Mesenchymal stem cell (in vitro differentiated cells and primary cell): ENCODE results near the gene SFT2D3.

Experiments used
- DNase-seq: peaks from one replicate; pipeline ENCODE4 v3.0.0-alpha.2; 2013
- H2AFZ ChIP-seq: one replicate; pipeline ENCODE4 v1.6.1; 2013; ENCODE audit warnings: low read depth, mild to moderate bottlenecking, control low read depth, inconsistent platforms, low read length, moderate library complexity
- H2AK5ac ChIP-seq: 2 replicates; pipeline ENCODE4 v1.6.1; 2013; ENCODE audit warnings: low read length, moderate library complexity, mild to moderate bottlenecking, inconsistent platforms; ENCODE audit not compliant: severe bottlenecking
- H2BK120ac ChIP-seq: one replicate; pipeline ENCODE4 v1.6.1; 2013; ENCODE audit warnings: low read depth, mild to moderate bottlenecking, inconsistent platforms, low read length, moderate library complexity
- H2BK12ac ChIP-seq, 2 experiments: one replicate each; pipeline ENCODE4 v1.6.1; 2013; ENCODE audit warnings: inconsistent platforms in 2 of 2, low read length in 2 of 2, mild to moderate bottlenecking in 2 of 2, moderate library complexity in 2 of 2, control low read depth in 1 of 2
- H2BK15ac ChIP-seq: one replicate; pipeline ENCODE4 v1.6.1; 2013; ENCODE audit warnings: mild to moderate bottlenecking, low read depth, inconsistent platforms; ENCODE audit not compliant: poor library complexity, severe bottlenecking
- H2BK5ac ChIP-seq: 2 replicates; pipeline ENCODE4 v1.6.1; 2013; ENCODE audit warnings: low read depth, mild to moderate bottlenecking, low read length, control low read depth, inconsistent platforms; ENCODE audit not compliant: poor library complexity, severe bottlenecking
- H3K14ac ChIP-seq, 2 experiments: one replicate each; pipeline ENCODE4 v1.6.1; 2013; ENCODE audit warnings: inconsistent platforms in 2 of 2, low read length in 2 of 2, control low read depth in 1 of 2, mild to moderate bottlenecking in 1 of 2, moderate library complexity in 1 of 2
- H3K18ac ChIP-seq, 2 experiments: one replicate each; pipeline ENCODE4 v1.6.1; 2013; ENCODE audit warnings: inconsistent platforms in 2 of 2, low read length in 2 of 2, control low read depth in 1 of 2, low read depth in 1 of 2, mild to moderate bottlenecking in 1 of 2
- H3K23ac ChIP-seq, 2 experiments: one replicate each; pipeline ENCODE4 v1.6.1; 2013; ENCODE audit warnings: inconsistent platforms in 2 of 2, low read length in 2 of 2, mild to moderate bottlenecking in 2 of 2, moderate library complexity in 2 of 2, control low read depth in 1 of 2
- H3K27ac ChIP-seq: 2 replicates; pipeline ENCODE4 v1.5.1; 2013; ENCODE audit warnings: mild to moderate bottlenecking, moderate library complexity, low read length, control low read depth, inconsistent platforms; ENCODE audit not compliant: poor library complexity, severe bottlenecking
- H3K27me3 ChIP-seq, 2 experiments: 2 replicates each; pipeline versions ENCODE4 v1.6.1 to v1.7.0; 2013; ENCODE audit warnings: low read length in 2 of 2, mild to moderate bottlenecking in 2 of 2, moderate library complexity in 2 of 2, control low read depth in 1 of 2, inconsistent platforms in 1 of 2; ENCODE audit not compliant: control insufficient read depth in 1 of 2, insufficient read depth in 1 of 2
- H3K36me3 ChIP-seq, 2 experiments: 2 replicates each; pipeline versions ENCODE4 v1.6.1 to v1.7.0; 2013; ENCODE audit warnings: low read length in 2 of 2, control low read depth in 1 of 2, inconsistent platforms in 1 of 2, low read depth in 1 of 2, mild to moderate bottlenecking in 1 of 2; ENCODE audit not compliant: insufficient read depth in 2 of 2, control insufficient read depth in 1 of 2
- H3K4ac ChIP-seq, 2 experiments: one replicate each; pipeline ENCODE4 v1.6.1; 2013; ENCODE audit warnings: inconsistent platforms in 2 of 2, low read length in 2 of 2, mild to moderate bottlenecking in 2 of 2, moderate library complexity in 2 of 2, control low read depth in 1 of 2, low read depth in 1 of 2
- H3K4me1 ChIP-seq: 2 replicates; pipeline ENCODE4 v1.6.1; 2013; ENCODE audit warnings: low read depth, low read length, control low read depth; ENCODE audit not compliant: control insufficient read depth, insufficient read depth
- H3K4me2 ChIP-seq: 2 replicates; pipeline ENCODE4 v1.6.1; 2013; ENCODE audit warnings: low read length, mild to moderate bottlenecking, inconsistent platforms; ENCODE audit not compliant: poor library complexity, severe bottlenecking
- H3K4me3 ChIP-seq, 2 experiments: 2 replicates each; pipeline versions ENCODE4 v1.5.1 to v1.7.0; 2013; ENCODE audit warnings: low read length in 2 of 2, mild to moderate bottlenecking in 2 of 2, control low read depth in 1 of 2, low read depth in 1 of 2; ENCODE audit not compliant: insufficient read depth in 1 of 2
- H3K79me1 ChIP-seq: replicated peaks from 2 replicates; pipeline ENCODE4 v1.6.1; 2013; ENCODE audit warnings: mild to moderate bottlenecking, control low read depth, low read length, inconsistent platforms; ENCODE audit not compliant: poor library complexity, severe bottlenecking
- H3K9ac ChIP-seq: 2 replicates; pipeline ENCODE4 v1.7.0; 2013; ENCODE audit warnings: mild to moderate bottlenecking, low read length, moderate library complexity
- H3K9me3 ChIP-seq: 2 replicates; pipeline ENCODE4 v1.7.0; 2013; ENCODE audit warnings: mild to moderate bottlenecking, low read length; ENCODE audit not compliant: control insufficient read depth
- H4K8ac ChIP-seq: one replicate; pipeline ENCODE4 v1.6.1; 2013; ENCODE audit warnings: inconsistent platforms, mild to moderate bottlenecking, low read length, moderate library complexity
- H4K91ac ChIP-seq: one replicate; pipeline ENCODE4 v1.6.1; 2013; ENCODE audit warnings: mild to moderate bottlenecking, low read length, inconsistent platforms
- WGBS: methylation state at CpG from one replicate; pipeline ENCODE4 v1.1.7; 2013; ENCODE audit warnings: mixed read lengths; 5-methylcytosine and 5-hydroxymethylcytosine counted together

SFT2D3 gene

DNA sequence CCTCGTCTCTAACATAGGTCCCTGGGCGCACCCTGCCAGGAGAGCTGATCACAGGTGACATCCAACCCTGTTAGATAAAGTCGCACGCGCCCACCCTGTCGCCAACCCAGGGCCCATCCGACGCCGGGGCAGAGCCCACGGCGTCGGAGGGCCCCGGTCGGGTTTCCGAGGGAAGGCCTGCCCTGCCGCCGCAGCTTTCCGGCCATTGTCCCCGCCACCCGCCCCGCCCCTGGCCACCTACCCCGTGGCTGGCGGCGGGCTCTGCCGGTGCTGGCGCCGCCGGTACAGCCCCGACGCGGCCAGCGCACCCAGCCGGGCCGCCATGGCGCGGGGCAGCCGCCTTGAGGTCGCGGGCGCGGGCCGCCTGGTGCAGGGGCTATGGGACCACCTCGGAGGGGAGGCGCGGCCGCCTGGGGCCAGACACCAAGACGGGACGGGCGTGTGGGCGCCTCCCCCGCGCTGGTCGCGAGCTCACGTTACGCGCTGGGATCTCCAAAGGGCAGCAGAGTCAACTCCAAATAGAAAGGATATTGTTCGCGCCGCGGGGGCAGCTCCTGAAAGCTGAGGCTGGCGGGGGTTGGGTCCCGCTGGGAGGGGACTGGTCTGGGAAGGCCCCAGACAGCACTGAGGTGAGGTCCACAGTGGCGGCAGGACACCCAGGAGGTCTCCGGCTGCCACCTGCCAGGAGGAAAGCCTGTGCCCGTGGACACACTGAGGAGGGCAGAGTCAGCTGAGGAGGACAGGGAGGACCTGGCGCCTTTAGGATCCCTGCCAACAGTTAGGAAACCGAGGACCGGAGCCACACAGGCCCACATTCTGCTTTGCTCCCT, 37.0 kb upstream of the SFT2D3 start:
- no peak overlapping the region for H2BK5ac ChIP-seq
- DNase-seq = no peak
- no peak overlapping the region for H2AK5ac ChIP-seq
- H3K4ac ChIP-seq = peak overlapping the region in 1 of 2 experiments; percentile 65
- H4K8ac ChIP-seq = peak overlapping the region; percentile 78
- peak overlapping the region; percentile 86 for H4K91ac ChIP-seq
- peak overlapping the region in 1 of 2 experiments; percentile 17 for H2BK12ac ChIP-seq
- peak overlapping the region; percentile 82 for H3K4me2 ChIP-seq
- H3K14ac ChIP-seq = peak overlapping the region in 1 of 2 experiments; percentile 4
- H3K27ac ChIP-seq = no peak overlapping the region
- no peak overlapping the region for H2AFZ ChIP-seq
- H3K23ac ChIP-seq = no peak overlapping the region
- H3K4me1 ChIP-seq = peaks cover 25% of the 10 kb centered on the region
- peak overlapping the region in 1 of 2 experiments; percentile 51 for H3K4me3 ChIP-seq
- no peak overlapping the region for H3K9ac ChIP-seq
- H3K18ac ChIP-seq = peak overlapping the region; percentile 45 to 46
- H2BK120ac ChIP-seq = no peak overlapping the region
- peaks cover 16% of the 10 kb centered on the region for H3K79me1 ChIP-seq
- H2BK15ac ChIP-seq = peak overlapping the region; percentile 83
- 23% methylated on average over 69 of the region's 69 CpGs for WGBS
- H3K9me3 ChIP-seq = peaks cover 3% of the 10 kb centered on the region
- H3K36me3 ChIP-seq = peaks cover 0 to 11% of the 10 kb centered on the region in 2 experiments
- peaks cover 12 to 32% of the 10 kb centered on the region in 2 experiments for H3K27me3 ChIP-seq

DNA sequence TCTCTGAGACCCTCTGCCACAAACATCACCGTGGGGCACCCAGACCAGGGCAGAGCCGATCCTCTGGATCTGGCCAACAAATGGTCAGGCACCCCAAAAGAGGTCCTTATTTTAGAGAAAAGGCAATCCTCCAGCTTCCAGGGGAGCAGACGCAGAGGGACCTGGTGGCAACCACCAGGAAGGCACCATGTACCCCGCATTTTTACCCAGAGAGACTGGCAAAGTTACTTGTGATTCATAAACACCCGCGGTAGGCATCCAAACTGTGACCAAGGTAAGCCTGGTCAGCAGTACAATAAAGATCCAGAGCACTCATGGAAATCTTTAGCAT, 36.4 kb upstream of the SFT2D3 start:
- Histone ChIP-seq H3K36me3 (peaks cover 0 to 8% of the 10 kb centered on the region in 2 experiments), H3K9ac (no peak overlapping the region), H3K27me3 (peaks cover 12 to 32% of the 10 kb centered on the region in 2 experiments), H3K79me1 (peaks cover 15% of the 10 kb centered on the region), H4K8ac (no peak overlapping the region), H2BK5ac (no peak overlapping the region), H2BK15ac (no peak overlapping the region), H3K4me3 (no peak overlapping the region), H3K9me3 (peaks cover 3% of the 10 kb centered on the region), H4K91ac (no peak overlapping the region), H3K18ac (peak overlapping the region in 1 of 2 experiments; percentile 46), H3K4me1 (peaks cover 25% of the 10 kb centered on the region), H2AK5ac (no peak overlapping the region), H3K4me2 (no peak overlapping the region), H2AFZ (no peak overlapping the region), H3K14ac (no peak overlapping the region), H2BK12ac (no peak overlapping the region), H3K27ac (no peak overlapping the region), H2BK120ac (no peak overlapping the region), H3K23ac (no peak overlapping the region), H3K4ac (no peak overlapping the region)
- WGBS = 96% methylated on average over 6 of the region's 6 CpGs
- DNase-seq = no peak

DNA sequence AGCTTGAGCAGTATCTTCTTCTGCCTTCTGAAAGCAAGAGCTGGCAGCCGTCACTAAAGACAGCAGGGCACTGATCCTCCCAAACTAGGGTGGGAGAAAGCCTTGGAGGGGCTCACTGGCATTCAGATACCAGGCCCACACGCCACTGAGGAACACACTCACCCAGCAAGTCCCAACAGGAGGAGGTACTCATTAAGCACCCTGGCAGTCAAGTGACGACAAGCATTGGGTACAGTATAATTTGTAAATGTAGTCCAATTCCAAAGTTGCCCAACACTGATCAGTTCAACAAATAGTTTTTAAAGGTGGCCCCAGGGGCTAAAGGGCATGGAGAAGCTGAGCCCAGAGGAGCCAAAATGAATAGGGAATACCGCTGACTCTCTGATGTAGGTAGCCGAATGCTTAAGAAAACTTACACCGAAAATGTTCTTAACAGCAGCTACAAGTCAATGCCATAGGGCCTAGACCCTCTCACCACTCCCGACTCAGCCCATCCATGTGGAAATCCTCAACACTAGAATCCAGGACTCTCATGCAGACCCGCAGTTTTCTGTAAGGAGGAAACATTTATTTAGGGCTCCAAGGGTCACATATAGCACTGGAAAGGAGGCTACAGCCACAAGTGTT, 35.9 kb upstream of the SFT2D3 start:
- peaks cover 0 to 5% of the 10 kb centered on the region in 2 experiments for H3K36me3 ChIP-seq
- no peak overlapping the region for H2AFZ ChIP-seq
- H3K27me3 ChIP-seq = peaks cover 12 to 32% of the 10 kb centered on the region in 2 experiments
- no peak overlapping the region for H3K9ac ChIP-seq
- no peak overlapping the region for H3K4ac ChIP-seq
- no peak overlapping the region for H3K23ac ChIP-seq
- peaks cover 3% of the 10 kb centered on the region for H3K9me3 ChIP-seq
- H4K91ac ChIP-seq = no peak overlapping the region
- DNase-seq = no peak
- H2BK5ac ChIP-seq = no peak overlapping the region
- H3K27ac ChIP-seq = no peak overlapping the region
- no peak overlapping the region for H2AK5ac ChIP-seq
- no peak overlapping the region for H3K14ac ChIP-seq
- H4K8ac ChIP-seq = no peak overlapping the region
- H2BK120ac ChIP-seq = no peak overlapping the region
- no peak overlapping the region for H2BK15ac ChIP-seq
- H3K18ac ChIP-seq = no peak overlapping the region
- peaks cover 15% of the 10 kb centered on the region for H3K79me1 ChIP-seq
- H3K4me2 ChIP-seq = no peak overlapping the region
- no peak overlapping the region for H2BK12ac ChIP-seq
- 95% methylated on average over 7 of the region's 8 CpGs for WGBS
- no peak overlapping the region for H3K4me3 ChIP-seq
- peaks cover 25% of the 10 kb centered on the region for H3K4me1 ChIP-seq

DNA sequence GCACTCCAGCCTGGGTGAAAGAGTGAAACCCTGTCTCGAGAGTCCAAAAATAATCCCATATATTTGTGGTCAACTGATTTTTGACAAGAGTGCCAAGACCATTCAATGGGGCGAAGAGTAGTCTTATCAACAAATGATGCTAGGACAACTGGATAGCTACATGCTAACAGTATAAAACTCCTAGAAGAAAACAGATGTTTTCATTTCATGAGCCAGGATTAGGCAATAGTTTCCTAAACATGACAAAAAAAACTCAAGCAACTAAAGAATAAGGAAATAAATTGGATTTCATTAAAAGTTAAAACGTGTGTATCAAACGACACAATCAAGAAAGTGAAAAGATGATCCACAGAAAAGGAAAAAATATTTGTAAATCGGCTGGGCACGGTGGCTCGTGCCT, 32.2 kb upstream of the SFT2D3 start:
- Histone ChIP-seq H3K18ac (no peak overlapping the region), H2BK15ac (no peak overlapping the region), H3K4me3 (no peak overlapping the region), H4K91ac (no peak overlapping the region), H3K27me3 (peaks cover 9 to 20% of the 10 kb centered on the region in 2 experiments), H2BK12ac (no peak overlapping the region), H2AK5ac (no peak overlapping the region), H2AFZ (no peak overlapping the region), H3K27ac (no peak overlapping the region), H2BK120ac (no peak overlapping the region), H4K8ac (no peak overlapping the region), H3K23ac (no peak overlapping the region), H3K4me2 (no peak overlapping the region), H3K14ac (no peak overlapping the region), H3K4me1 (peaks cover 19% of the 10 kb centered on the region), H3K9ac (no peak overlapping the region), H2BK5ac (no peak overlapping the region), H3K4ac (no peak overlapping the region), H3K36me3 (peaks cover 0 to 17% of the 10 kb centered on the region in 2 experiments), H3K79me1 (peaks cover 14% of the 10 kb centered on the region), H3K9me3 (peaks cover 3% of the 10 kb centered on the region)
- WGBS = 97% methylated on average over 6 of the region's 7 CpGs
- no peak for DNase-seq
